Measurements from ENCODE around the gene CAPN5. TPM values are rescaled to one million over a fixed set of nuclear protein-coding genes. Genes with fewer than 3 reads are reported as not detected.

Gene CAPN5
- total and polyA plus RNA-seq, 2 of the 8 experiments (the other 6 are each of a cell fraction or from before 2014, with no cell fraction given): 21.5 to 22.4 TPM

GRCh38 chr11:77069969-77070582 lies 3.3 kb downstream of the CAPN5 start:
- WGBS, 2 experiments (ENCODE audit: extremely low coverage in 1 of 2, insufficient coverage in 1 of 2, insufficient read length in 1 of 2, insufficient replicate concordance in 2 of 2, low coverage in 1 of 2, low lambda C conversion rate in 2 of 2, missing lambda C conversion rate in 1 of 2): 89% methylated on average over 8 of the region's 8 CpGs; no CpG with 5 or more reads in 1 of the 2 experiments
- CTCF ChIA-PET (ENCODE audit: partially characterized antibody): interaction anchor here (0.7 to 2.2 kb wide), 4 partner anchors 17 to 118 kb away, joined by 3 to 13 read pairs (median 4); no protein-coding TSS in a partner anchor
- Histone ChIP-seq H3K36me3 (ENCODE audit: control insufficient read depth in 2 of 4, insufficient read depth in 4 of 4, low read length in 3 of 4) (no peaks in the 10 kb centered on the region), H3K4me1 (replicated peaks in 1 of 4; ENCODE audit: control insufficient read depth in 3 of 4, insufficient read depth in 4 of 4, low read length in 3 of 4) (peaks cover 0 to 7% (median 3%) of the 10 kb centered on the region in 4 experiments; a peak in 5 of 7 replicates), H3K23ac (ENCODE audit: insufficient read length) (no peak overlapping the region), H3K9ac (replicated peaks in 1 of 4; ENCODE audit: extremely low read depth in 1 of 4, low read depth in 3 of 4, low read length in 3 of 4) (no peak overlapping the region), H2BK20ac (ENCODE audit: low read length) (no peak overlapping the region), H3K4ac (replicated peaks; ENCODE audit: insufficient read length, low read depth, low read length) (no peak overlapping the region), H4K8ac (ENCODE audit: extremely low read depth, insufficient read depth, low read length) (no peak overlapping the region), H3K27ac (ENCODE audit: low read depth, low read length) (no peak overlapping the region), H2AK5ac (ENCODE audit: low read depth, low read length) (no peak overlapping the region), H3K9me3 (ENCODE audit: insufficient read depth in 2 of 2, low read depth in 1 of 2, low read length in 1 of 2) (no peaks in the 10 kb centered on the region), H2AFZ (ENCODE audit: low read length) (no peak overlapping the region), H4K20me1 (replicated peaks in 1 of 2; ENCODE audit: control insufficient read depth in 1 of 2, insufficient read depth in 2 of 2, low read length in 2 of 2) (peaks cover 0 to 2% of the 10 kb centered on the region in 2 experiments), H2BK12ac (ENCODE audit: low read depth, low read length) (no peak overlapping the region), H3K23me2 (ENCODE audit: low read depth, low read length) (peaks cover 13% of the 10 kb centered on the region), H3K79me2 (ENCODE audit: control insufficient read depth in 1 of 2, insufficient read depth in 2 of 2, low read length in 2 of 2) (no peaks in the 10 kb centered on the region), H4K91ac (replicated peaks; ENCODE audit: insufficient read length, low read length) (no peak overlapping the region), H2BK120ac (replicated peaks; ENCODE audit: low read depth, low read length) (no peak overlapping the region), H3K79me1 (ENCODE audit: low read depth, low read length) (no peaks in the 10 kb centered on the region; the same call in none of the 2 replicates), H2BK15ac (ENCODE audit: low read length) (peak overlapping the region; percentile 29; the same call in 1 of the 2 replicates), H3K4me3 (ENCODE audit: extremely low read depth in 1 of 4, insufficient read depth in 2 of 4, low read depth in 3 of 4, low read length in 4 of 4) (no peak overlapping the region), H3K18ac (ENCODE audit: extremely low read depth, low read length) (no peak overlapping the region), H3K27me3 (replicated peaks in 1 of 4; ENCODE audit: control insufficient read depth in 3 of 4, extremely low read depth in 1 of 4, insufficient read depth in 3 of 4, low read length in 3 of 4) (0 out of 7 replicates have a peak, but pooled peaks cover 0 to 3% (median 0%) of the 10 kb centered on the region in 4 experiments), H3K56ac (replicated peaks; ENCODE audit: insufficient read length, low read depth, low read length) (no peak overlapping the region), H2BK5ac (ENCODE audit: low read depth, low read length) (no peak overlapping the region), H4K5ac (ENCODE audit: insufficient read length, low read depth, low read length) (no peak overlapping the region), H3K4me2 (ENCODE audit: insufficient read depth in 1 of 2, low read depth in 2 of 2, low read length in 2 of 2) (no peak overlapping the region), H3K14ac (ENCODE audit: insufficient read length) (no peak overlapping the region)
- POLR2A ChIA-PET (ENCODE audit: partially characterized antibody): interaction anchor here (0.8 to 1.1 kb wide), 2 partner anchors 19 to 22 kb away, joined by 3 read pairs; no protein-coding TSS in a partner anchor
- no peak for DNase-seq (ENCODE audit: low read depth in 1 of 2, low spot score in 2 of 2)
- no peak for FAIRE-seq
- no peak for TF ChIP-seq SP4 (IDR thresholded peaks at IDR 0.05; ENCODE audit: low read length)
- TF ChIP-seq CBX5 (IDR thresholded peaks at IDR 0.05; ENCODE audit: low read depth, low read length): no peak
- TF ChIP-seq BRCA1 (IDR thresholded peaks at IDR 0.05; ENCODE audit: low read depth, low read length): no peak
- TF ChIP-seq ZNF274 (IDR thresholded peaks at IDR 0.05; ENCODE audit: borderline replicate concordance, extremely low read depth, low read length): no peak
- TF ChIP-seq CTCF (IDR thresholded peaks at IDR 0.05; ENCODE audit: control extremely low read depth in 1 of 3, insufficient read depth in 1 of 3, low read depth in 1 of 3, low read length in 3 of 3): no peak
- no peak for TF ChIP-seq GTF2F1 (IDR thresholded peaks at IDR 0.05; ENCODE audit: borderline replicate concordance, low read depth, low read length)
- no peak for TF ChIP-seq CEBPB (IDR thresholded peaks at IDR 0.05; ENCODE audit: low read depth, low read length)
- TF ChIP-seq TAF7 (optimal IDR thresholded peaks at IDR 0.05; ENCODE audit: borderline replicate concordance, low read depth, low read length): no peak
- TF ChIP-seq CTBP2 (IDR thresholded peaks at IDR 0.05; ENCODE audit: borderline replicate concordance, insufficient read depth, insufficient read length, low read length): no peak
- no peak for TF ChIP-seq EGR1 (IDR thresholded peaks at IDR 0.05; ENCODE audit: borderline replicate concordance, low read depth, low read length)
- no peak for TF ChIP-seq BACH1 (IDR thresholded peaks at IDR 0.05; ENCODE audit: low read length)
